SK-N-SH treated with all-trans-retinoic acid at 6 μM for 48 hours (cell line): ENCODE data around the gene TBCE.

Source experiments
- ARNTL ChIP-seq: fragments of 450-650 bp; formaldehyde crosslinking; IDR thresholded peaks from 2 replicates; pipeline ENCODE4 v1.5.0; 2020; ENCODE audit warnings: low read depth, mild to moderate bottlenecking, moderate library complexity, borderline replicate concordance
- CSRNP3 ChIP-seq: fragments of 250-450 bp; sonication (Bioruptor Pico); IDR thresholded peaks from 2 replicates; pipeline ENCODE4 v1.5.1; 2021; ENCODE audit warnings: mild to moderate bottlenecking, moderate library complexity
- ESRRG ChIP-seq: fragments of 250-450 bp; sonication (Bioruptor Pico); IDR thresholded peaks from 2 replicates; pipeline ENCODE4 v1.6.1; 2021; ENCODE audit warnings: mild to moderate bottlenecking
- PPARA ChIP-seq: fragments of 250-450 bp; sonication (Bioruptor Pico); IDR thresholded peaks from 2 replicates; pipeline ENCODE4 v1.5.0; 2020; ENCODE audit warnings: mild to moderate bottlenecking, borderline replicate concordance
- RARB ChIP-seq: fragments of 250-450 bp; sonication (Bioruptor Pico); IDR thresholded peaks from 2 replicates; pipeline ENCODE4 v1.8.0; 2021; ENCODE audit warnings: mild to moderate bottlenecking, moderate library complexity
- SNAI2 ChIP-seq: fragments of 250-450 bp; sonication (Bioruptor Pico); IDR thresholded peaks from 2 replicates; pipeline ENCODE4 v1.5.0; 2020; ENCODE audit warnings: mild to moderate bottlenecking, moderate library complexity
- ZFP3 ChIP-seq: fragments of 250-450 bp; sonication (Bioruptor Pico); IDR thresholded peaks from 2 replicates; pipeline ENCODE4 v1.5.0; 2020; ENCODE audit warnings: mild to moderate bottlenecking, moderate library complexity
- ZFP30 ChIP-seq: fragments of 450-650 bp; formaldehyde crosslinking; IDR thresholded peaks from 2 replicates; pipeline ENCODE4 v1.5.0; 2022; ENCODE audit warnings: mild to moderate bottlenecking, moderate library complexity
- ZNF565 ChIP-seq: fragments of 450-650 bp; formaldehyde crosslinking; conservative IDR thresholded peaks from 2 replicates; pipeline ENCODE4 v1.5.0; 2020; ENCODE audit warnings: low read depth, mild to moderate bottlenecking, moderate library complexity
- ZNF70 ChIP-seq: fragments of 450-650 bp; formaldehyde crosslinking; IDR thresholded peaks from 2 replicates; pipeline ENCODE4 v1.5.0; 2020; ENCODE audit warnings: mild to moderate bottlenecking, moderate library complexity

DNA sequence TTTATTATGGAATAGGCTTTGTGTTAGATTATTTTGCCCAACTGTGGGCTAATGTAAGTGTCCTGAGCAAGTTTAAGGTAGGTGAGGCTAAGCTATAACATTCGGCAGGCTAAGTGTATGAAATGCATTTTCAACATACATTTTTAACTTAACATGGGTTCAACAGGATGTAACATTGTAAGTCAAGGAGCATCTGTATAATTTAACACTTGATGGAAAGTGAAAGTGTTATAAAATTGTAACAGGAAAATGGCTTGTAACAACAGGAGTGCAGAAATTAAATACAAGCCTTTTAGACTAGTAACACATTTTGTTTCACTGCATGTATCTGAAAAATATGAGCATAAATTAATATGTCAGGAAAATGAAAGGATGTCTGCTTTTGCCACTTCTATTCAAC lies 94.7 kb downstream of the TBCE start:
- TF ChIP-seq ZFP3 (CRISPR knock-in tag) (no peak), ZNF565 (no peak), ARNTL (no peak), RARB (CRISPR knock-in tag) (no peak), ESRRG (CRISPR knock-in tag) (no peak), ZNF70 (CRISPR knock-in tag) (no peak), CSRNP3 (no peak), ZFP30 (CRISPR knock-in tag) (no peak), PPARA (CRISPR knock-in tag) (no peak), SNAI2 (CRISPR knock-in tag) (no peak)
